HG03469 (cell line): Measurements from ENCODE around the gene ACAP3.

ENCODE experiments used
- ATAC-seq: cut with Tn5 transposase; IDR thresholded peaks from one replicate; pipeline ENCODE4 v1.9.1; 2021; ENCODE audit warnings: mild to moderate bottlenecking, moderate library complexity, moderate number of reproducible peaks; ENCODE audit not compliant: unreplicated experiment

ACAP3 gene, protein sequence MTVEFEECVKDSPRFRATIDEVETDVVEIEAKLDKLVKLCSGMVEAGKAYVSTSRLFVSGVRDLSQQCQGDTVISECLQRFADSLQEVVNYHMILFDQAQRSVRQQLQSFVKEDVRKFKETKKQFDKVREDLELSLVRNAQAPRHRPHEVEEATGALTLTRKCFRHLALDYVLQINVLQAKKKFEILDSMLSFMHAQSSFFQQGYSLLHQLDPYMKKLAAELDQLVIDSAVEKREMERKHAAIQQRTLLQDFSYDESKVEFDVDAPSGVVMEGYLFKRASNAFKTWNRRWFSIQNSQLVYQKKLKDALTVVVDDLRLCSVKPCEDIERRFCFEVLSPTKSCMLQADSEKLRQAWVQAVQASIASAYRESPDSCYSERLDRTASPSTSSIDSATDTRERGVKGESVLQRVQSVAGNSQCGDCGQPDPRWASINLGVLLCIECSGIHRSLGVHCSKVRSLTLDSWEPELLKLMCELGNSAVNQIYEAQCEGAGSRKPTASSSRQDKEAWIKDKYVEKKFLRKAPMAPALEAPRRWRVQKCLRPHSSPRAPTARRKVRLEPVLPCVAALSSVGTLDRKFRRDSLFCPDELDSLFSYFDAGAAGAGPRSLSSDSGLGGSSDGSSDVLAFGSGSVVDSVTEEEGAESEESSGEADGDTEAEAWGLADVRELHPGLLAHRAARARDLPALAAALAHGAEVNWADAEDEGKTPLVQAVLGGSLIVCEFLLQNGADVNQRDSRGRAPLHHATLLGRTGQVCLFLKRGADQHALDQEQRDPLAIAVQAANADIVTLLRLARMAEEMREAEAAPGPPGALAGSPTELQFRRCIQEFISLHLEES

DNA sequence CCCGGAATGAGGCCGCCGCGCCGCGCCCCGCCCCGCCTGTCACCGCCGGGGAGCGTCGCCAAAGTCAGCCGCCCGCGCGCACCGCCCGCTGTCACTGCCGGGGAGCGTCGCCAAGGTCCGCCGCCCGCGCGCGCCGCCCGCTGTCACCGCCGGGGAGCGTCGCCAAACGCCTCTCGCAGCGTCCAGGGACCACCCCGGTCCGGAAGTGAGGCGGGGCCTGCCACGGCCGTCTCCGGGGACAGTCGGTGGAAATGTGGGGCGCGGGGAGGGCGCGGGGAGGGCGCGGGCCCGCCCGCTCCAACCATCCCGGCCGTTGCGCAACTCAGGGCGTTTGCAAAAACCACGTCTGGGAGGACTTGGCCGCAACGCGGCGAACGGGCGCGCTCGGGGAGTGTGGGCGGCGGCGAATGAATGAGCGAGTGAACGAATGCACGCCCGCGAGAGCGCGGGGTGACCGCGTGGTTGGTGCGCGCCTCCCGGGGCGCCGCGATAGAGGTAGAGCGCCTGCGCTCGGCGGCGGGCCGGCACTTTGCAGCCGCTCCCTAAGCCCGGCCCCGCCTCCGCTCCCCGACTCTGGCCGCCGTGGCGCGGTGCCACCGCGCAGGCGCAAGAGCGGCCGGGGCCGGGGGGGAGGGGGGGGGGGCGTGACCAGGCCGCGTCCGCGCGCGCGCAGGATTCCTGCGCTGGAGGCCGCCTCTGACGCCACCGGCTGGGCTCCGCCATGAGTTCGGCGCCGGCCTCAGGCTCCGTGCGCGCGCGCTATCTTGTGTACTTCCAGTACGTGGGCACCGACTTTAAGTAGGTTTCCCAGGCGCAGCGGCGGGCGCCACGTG is at the start of gene ACAP3, which contains the start of gene PUSL1:
TSS of gene ACAP3 (minus strand) at position 8 of the 833 bp plus-strand sequence. CDS start 115 bp downstream, outside the sequence.
TSS of gene PUSL1 (plus strand) at position 675 of the 833 bp plus-strand sequence. CDS start at position 722, 47 bp downstream.
- peak; percentile 32 for ATAC-seq

DNA sequence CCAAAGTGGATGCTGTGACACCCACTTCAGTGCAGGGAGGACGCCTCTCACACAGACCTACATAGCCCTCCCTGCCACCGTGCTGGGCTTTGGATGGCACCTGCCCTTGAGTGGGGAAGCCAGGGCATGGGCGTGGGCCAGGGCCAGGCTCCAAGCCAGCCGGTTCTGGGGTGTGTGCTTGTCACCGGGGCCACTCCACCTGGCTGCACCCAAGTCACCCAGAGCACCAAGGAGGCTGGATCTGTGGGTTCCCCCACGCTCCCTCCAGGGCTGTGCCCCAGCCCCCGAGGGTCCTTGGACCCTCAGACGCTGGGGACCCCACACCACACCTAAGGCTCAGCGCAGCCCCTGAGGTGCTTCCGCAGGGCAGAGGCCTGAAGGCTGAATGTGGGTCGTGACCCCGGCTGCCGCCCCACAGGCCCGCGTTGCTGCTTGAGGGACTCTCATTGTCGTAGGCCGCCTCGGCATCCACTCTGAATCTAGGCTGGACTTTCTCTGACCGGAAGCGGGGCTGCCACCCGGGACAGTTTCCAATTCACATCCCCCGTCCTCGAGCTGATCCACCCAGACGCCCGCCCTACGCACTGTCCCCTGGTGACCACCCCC is 49.2 kb upstream of the ACAP3 start:
- ATAC-seq, result no peak

DNA sequence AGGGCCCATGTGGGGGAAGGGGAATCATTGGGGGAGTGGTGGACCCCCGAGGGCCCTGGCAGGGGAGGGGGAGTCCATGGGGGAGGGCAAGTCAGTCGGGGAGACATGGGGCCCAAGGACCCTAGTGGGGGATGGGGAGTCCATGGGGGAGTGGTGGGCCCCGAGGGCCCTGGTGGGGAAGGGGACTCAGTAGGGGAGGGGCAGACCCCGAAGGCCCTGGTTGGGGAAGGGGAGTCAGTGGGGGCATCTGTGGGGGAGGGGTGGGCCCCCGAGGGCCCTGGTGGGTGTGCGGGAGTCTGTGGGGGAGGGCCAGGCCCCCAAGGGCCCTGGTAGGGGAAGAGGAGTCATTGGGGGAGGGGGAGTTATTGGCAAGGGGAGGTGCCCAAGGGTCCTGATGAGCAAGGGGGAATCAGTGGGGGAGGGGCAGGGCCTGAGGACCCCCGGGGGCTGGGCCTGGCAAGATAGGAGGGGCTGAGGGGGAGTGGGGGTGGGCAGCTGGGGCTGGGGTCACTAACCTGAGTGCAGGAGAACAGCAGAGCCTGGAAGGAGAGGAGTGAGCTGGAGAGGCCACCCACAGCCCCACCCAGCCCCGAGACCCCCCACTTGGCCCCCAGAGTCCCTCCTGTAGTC is 48.6 kb upstream of the ACAP3 start:
- ATAC-seq, result no peak

DNA sequence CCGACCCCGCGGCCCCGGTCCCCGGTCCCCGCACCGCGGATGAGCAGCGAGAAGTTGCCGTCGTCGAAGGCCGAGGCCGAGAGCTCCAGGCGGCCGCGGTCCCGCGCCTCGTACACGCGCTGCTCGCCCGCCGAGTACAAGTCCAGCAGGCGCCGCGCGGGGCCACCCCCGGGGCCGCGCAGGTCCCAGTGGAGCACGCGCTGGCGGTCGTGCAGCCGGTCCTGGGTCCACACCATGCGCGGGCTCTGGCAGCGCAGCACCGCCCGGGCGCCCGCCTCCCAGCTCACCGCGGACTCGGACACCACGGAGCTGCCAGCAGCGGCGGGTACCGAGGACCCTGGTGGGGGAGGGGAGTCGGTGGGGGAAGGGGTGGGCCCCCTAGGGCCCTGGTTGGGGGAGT is 47.7 kb upstream of the ACAP3 start:
- ATAC-seq, result no peak

DNA sequence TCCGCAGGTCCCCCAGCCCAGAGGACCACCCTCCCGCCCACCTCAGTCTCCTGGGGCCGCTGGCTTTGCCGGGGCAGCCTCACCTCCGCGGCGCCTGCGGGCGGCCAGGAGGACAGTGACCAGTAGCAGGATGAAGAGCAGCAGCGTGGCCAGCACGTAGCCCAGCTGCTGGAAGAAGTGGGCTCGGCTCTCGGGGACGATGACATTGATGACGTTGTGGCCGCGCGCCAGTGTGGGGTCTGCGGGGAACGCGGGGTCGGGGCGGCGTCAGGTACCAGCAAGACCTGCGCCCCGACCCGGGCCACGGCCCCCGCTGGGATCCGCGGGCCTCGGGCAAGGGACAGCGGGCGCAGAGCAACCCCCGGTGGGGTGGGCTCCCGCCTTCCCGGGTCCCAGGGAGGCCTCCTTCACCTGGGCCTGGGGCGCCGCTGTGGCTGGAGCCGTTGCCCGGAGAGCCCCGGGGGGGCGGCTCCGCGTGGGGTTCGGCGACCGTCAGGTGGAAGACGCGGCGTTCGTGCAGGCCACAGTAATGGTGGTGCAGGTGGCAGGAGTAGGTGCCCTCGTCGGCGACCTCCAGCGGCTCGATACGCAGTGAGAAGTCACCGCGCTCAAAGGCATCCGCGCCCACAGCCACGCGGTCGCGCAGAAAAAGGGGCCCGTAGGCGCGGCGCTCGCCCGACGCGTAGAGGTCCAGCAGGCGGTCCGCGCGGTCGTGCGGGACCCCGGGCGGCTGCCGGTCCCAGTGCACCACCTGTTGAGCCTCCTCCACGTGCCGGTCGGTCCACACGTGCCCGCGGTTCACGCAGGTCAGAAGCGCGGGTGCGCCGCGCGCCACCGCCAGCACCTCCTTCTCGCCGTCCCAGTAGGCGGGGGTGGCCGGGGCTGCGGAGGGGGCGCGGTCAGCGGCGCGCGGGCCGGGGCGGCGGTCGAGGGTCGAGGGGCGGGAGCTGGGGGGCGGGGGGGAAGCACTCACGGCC is 46.8 kb upstream of the ACAP3 start:
- no peak for ATAC-seq

DNA sequence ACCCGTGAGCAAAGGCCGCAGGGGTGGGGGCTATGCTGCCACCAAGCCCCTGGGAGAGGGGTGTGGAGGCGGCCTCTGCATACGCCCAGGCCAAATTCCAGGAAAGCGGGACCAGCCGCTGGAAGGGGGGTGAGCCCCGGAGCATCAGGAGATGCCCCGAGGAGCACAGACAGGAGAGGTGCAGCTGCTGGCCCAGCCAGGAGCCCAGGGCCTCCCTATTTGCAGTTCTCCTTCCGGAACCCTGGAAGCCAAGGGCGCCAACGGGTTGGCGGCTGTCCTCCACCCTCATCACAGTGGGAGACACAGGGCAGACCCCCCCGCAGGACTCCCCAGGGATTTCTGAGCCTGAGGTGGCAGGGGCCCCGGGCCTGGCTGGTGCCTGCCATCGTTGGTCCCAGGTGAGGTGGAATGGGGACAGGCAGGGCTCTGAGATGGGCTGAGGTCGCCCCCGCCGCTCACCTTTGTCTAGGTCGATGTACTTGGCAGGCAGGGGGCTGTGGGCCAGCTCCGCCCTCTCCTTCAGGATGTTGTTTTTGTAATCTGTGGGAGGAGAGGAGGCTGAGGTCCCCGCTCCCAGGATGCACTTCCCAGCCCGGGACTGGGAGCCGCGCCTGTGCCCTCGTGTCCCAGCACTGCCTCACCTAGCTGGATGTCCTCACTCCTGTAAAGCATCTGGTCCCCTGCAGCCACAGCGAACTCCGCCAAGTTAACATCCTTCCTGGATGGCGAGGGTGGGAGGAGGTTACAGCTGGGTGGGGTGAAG is 45.8 kb upstream of the ACAP3 start:
- no peak for ATAC-seq

DNA sequence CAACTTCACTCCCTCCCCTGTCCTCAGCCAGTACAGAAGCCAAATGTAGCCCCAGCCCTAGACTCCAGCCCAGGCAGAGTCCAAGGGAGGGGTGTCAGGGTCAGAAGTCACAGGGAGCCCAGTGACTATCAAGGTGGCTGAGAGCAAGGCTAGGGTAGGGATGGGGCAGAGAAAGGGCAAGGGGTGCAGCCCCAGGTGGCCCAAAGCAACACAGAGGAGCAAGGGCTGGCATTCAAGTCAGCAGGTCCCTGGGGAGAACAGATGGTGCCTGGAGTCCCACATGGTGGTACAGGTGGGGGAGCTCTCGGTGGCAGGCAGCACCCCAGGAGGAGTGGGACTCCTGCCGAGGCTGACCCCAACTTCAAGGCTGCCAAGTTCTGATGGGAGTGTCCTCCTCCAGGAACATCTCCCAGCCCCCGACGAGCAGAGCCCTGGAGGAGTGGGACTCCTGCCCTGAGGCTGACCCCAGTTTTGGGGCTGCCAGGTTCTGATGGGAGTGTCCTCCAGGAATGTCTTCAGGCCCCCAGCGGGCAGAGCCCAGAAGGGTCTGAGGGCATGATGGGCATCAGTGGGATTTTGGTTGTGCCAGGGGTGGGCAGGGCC is 45.2 kb upstream of the ACAP3 start:
- ATAC-seq, result no peak

GRCh38 chr1:1351511-1352427 is 44.0 kb upstream of the ACAP3 start:
- ATAC-seq, result no peak

DNA sequence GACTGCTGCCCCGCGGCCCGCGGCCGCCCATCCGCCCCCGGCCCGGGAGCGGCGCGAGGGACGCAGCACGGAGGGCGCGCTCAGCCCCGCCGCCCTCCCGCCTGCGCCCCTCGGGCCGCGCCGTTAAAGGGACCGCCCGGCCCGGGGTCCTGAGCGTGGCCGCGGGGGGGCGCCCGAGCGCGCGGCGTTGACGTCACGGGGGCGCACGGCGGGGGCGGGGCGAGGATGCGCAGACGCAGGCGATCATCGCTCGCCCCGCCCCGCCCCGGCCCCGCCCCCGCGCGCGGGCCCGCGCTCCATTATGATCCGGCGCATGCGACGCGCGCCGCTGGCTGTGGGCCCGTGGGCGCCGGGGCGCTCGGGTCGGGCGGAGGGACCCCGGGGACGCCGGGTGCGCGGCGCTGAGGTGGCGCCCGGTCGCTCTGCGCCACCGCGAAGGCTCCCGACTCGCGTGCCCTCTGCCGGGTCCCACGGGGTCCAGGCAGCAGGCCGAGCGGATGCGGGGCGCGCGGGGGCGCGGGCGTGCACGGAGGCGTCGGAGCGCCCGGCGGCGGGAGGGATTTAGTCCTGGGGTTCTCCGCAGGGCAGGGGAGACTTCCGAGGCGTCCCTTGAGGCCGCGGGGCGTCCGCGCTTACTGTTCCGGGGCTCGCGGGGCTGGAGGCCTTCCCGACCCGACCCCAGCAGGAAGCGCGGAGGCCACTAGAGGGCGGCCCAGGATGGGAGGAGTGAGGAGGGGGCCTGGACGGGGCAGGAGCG is 41.7 kb upstream of the ACAP3 start, which contains the start of gene DVL1:
TSS of gene DVL1 (minus strand) at position 163 of the 757 bp plus-strand sequence. CDS start 353 bp downstream, outside the sequence.
- ATAC-seq, result peak; percentile 33

- no peak for ATAC-seq
These were observed 40.9 kb upstream of the ACAP3 start for GRCh38 chr1:1348420-1349255.

GRCh38 chr1:1347663-1348419 is 40.1 kb upstream of the ACAP3 start:
- ATAC-seq, result no peak

DNA sequence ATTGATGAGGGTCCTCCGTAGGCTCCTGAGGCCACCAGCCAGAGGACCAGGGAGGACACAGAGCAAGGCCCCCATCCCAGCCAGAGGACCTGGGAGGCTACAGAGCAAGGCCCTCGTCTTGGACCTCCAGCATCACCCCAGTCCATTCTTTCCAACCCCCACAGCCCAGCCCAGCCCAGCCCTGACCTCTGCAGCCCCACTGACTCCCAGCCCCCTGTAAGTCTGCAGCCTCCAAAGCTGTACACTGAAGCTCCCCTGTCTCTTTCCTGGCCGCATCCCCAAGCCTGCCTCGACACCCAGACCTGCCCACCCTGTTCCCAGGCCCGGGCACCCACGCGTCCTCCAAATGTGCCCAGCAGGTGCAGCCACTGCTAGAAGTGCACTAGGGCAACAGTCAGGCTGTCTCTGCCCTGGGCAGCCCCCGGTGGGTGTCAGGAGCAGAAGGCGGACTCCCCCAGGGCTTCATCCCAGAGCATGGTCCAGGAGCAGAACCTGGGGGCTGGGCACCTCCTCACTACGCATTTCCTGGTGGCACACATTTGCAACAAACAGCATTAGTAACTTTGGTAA is 39.4 kb upstream of the ACAP3 start:
- ATAC-seq, result no peak

GRCh38 chr1:1346501-1346890 is 38.8 kb upstream of the ACAP3 start:
- no peak for ATAC-seq
